ENCODE data around the gene TMEM52. TPM values are rescaled to one million over a fixed set of nuclear protein-coding genes. Genes with fewer than 3 reads are reported as not detected.

Gene TMEM52
- total RNA-seq, 4 donors from 2014 or later, result 1.7 TPM; not detected in 3

DNA sequence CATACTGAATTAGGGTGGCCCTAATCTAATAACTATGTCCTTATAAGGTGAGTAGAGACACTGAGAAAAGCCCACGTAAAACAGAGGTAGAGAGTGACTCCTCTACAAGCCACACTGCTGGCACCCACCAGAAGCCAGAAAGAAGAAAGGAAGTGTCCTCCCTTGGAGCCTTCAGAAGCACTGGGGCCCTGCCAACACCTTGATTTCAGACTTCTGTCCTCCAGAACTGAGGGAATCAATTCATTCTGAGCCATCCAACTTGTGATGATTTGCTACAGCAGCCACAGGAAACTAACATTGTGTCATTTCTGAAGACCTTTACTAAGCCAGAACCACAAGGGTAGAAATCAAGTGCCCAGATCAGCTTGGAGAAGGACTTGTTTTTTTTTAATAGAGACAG lies 43.1 kb downstream of the TMEM52 start:
- H3K27ac ChIP-seq, result no peak overlapping the region

DNA sequence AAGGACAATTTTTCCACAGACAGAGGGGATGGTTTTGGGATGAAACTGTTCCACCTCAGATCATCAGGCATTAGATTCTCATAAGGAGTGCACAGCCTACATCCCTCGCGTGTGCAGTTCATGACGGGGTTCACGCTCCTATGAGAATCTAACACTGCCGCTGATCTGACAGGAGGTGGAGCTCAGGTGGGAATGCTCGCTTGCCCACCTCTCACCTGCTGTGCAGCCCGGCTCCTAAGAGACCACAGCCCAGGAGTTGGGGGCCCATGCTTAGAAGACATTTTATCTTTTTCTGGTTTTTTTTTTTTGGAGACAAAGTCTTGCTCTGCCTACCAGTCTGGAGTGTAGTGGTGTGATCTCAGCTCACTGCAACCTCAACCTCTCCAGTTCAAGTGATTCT lies 44.2 kb downstream of the TMEM52 start:
- H3K9me3 ChIP-seq, result no peaks in the 10 kb centered on the region
- H3K4me3 ChIP-seq, result no peak overlapping the region
- no peak for DNase-seq
- TF ChIP-seq, protein P1, sequence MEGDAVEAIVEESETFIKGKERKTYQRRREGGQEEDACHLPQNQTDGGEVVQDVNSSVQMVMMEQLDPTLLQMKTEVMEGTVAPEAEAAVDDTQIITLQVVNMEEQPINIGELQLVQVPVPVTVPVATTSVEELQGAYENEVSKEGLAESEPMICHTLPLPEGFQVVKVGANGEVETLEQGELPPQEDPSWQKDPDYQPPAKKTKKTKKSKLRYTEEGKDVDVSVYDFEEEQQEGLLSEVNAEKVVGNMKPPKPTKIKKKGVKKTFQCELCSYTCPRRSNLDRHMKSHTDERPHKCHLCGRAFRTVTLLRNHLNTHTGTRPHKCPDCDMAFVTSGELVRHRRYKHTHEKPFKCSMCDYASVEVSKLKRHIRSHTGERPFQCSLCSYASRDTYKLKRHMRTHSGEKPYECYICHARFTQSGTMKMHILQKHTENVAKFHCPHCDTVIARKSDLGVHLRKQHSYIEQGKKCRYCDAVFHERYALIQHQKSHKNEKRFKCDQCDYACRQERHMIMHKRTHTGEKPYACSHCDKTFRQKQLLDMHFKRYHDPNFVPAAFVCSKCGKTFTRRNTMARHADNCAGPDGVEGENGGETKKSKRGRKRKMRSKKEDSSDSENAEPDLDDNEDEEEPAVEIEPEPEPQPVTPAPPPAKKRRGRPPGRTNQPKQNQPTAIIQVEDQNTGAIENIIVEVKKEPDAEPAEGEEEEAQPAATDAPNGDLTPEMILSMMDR (IDR thresholded peaks at IDR 0.05), result no peak
- TF ChIP-seq POLR2A (IDR thresholded peaks at IDR 0.05), result no peak
- intact Hi-C loops (cut with DNase I; ENCODE audit: low total_unique reads), result no loop called here
- no peak overlapping the region for H3K27ac ChIP-seq
- no peaks in the 10 kb centered on the region for H3K36me3 ChIP-seq
- H3K4me1 ChIP-seq, result peaks cover 0 to 11% of the 10 kb centered on the region in 2 donors
- H3K27me3 ChIP-seq, result no peaks in the 10 kb centered on the region

More for the DNA sequence above, 43.1 kb downstream of the TMEM52 start:
- Histone ChIP-seq H3K36me3 (no peaks in the 10 kb centered on the region), H3K27me3 (no peaks in the 10 kb centered on the region), H3K9me3 (no peaks in the 10 kb centered on the region), H3K4me3 (no peak overlapping the region), H3K4me1 (peaks cover 0 to 11% of the 10 kb centered on the region in 2 donors)
- intact Hi-C loops (cut with DNase I; ENCODE audit: low total_unique reads), result no loop called here
- TF ChIP-seq POLR2A (IDR thresholded peaks at IDR 0.05), result no peak
- TF ChIP-seq, protein P1 (IDR thresholded peaks at IDR 0.05), result no peak
- DNase-seq, result no peak

DNA sequence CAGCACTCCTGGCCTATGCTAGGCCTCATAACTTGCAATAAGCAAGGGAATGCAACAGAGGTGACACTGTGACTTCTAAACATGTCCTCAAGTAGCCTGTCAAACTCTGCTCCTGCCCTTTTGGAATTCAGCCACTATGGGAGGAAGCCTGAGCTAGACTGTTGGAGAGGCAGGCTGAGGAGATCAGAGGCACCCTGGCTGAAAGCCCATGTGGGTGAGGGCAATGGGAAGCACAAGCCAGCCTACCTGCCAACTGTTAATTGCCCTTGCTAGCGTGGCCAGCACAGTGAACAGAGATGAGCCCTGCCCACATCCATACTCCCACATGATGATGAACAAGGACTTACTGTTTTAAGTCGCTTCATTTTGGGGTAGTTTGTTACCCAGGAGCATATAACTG lies 45.9 kb downstream of the TMEM52 start:
- TF ChIP-seq, protein P1 (IDR thresholded peaks at IDR 0.05), result no peak
- no peak for TF ChIP-seq POLR2A (IDR thresholded peaks at IDR 0.05)
- Histone ChIP-seq H3K4me1 (peaks cover 0 to 11% of the 10 kb centered on the region in 2 donors), H3K27me3 (no peaks in the 10 kb centered on the region), H3K27ac (no peak overlapping the region), H3K4me3 (no peak overlapping the region), H3K9me3 (no peaks in the 10 kb centered on the region), H3K36me3 (no peaks in the 10 kb centered on the region)
- intact Hi-C loops (cut with DNase I; ENCODE audit: low total_unique reads), result no loop called here
- DNase-seq, result no peak

DNA sequence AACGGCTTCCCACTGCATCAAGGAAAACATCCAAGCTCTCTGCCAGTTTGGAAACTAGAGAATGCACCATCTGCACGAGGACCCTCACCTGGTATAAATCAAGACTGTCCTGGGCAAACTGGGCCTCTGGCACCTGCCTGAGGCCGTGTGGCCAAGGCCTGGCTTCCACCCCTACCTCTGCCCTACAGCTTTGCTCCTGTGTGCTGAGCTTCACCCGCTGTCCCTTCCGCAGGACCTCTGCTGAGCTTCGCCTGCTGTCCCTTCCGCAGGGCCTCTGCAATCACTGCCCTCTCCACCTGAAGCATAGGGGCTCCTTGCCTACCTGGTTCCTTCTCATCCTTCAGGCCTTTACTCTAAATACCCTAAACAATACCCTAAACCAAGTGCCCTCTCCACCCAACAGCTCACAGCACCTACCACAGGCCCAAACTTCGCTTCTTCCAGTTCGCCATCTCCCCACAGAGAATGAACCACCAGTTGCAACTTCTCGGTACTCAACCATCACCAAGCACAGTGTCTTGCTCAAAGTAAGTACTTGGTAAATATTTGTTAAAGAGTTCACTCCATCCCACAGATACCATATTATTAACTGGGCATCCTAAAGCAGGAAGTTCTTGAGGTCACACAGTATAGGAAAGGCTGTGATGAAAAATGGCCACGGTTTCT lies 46.6 kb downstream of the TMEM52 start:
- H3K9me3 ChIP-seq, result no peaks in the 10 kb centered on the region
- no peaks in the 10 kb centered on the region for H3K36me3 ChIP-seq
- no peak overlapping the region for H3K27ac ChIP-seq
- intact Hi-C loops (cut with DNase I; ENCODE audit: low total_unique reads), result no loop called here
- no peak overlapping the region for H3K4me3 ChIP-seq
- H3K4me1 ChIP-seq, result peaks cover 0 to 11% of the 10 kb centered on the region in 2 donors
- no peak for TF ChIP-seq POLR2A (IDR thresholded peaks at IDR 0.05)
- TF ChIP-seq, protein P1 (IDR thresholded peaks at IDR 0.05), result no peak
- H3K27me3 ChIP-seq, result no peaks in the 10 kb centered on the region
- DNase-seq, result no peak

DNA sequence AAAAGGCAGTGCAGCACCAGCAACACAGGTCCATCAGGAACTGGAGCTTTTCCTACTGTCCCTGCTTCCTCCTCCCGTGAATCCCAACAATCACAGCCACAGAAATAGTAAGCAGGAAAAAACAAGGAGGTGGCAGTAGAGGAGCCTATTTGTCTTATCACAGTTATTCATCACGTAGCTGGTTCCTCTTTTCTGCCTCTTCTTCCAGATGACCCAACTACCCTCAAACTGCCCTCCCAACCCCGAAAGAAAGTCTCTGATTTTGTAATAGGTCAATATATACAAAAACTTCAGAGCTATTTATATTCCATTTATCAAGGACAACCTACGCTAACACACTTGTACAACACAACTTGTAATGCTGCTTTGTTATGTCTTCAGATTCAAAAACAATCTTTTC lies 49.6 kb downstream of the TMEM52 start:
- peaks cover 0 to 11% of the 10 kb centered on the region in 2 donors for H3K4me1 ChIP-seq
- no peaks in the 10 kb centered on the region for H3K36me3 ChIP-seq
- no peak overlapping the region for H3K27ac ChIP-seq
- no peak for TF ChIP-seq POLR2A (IDR thresholded peaks at IDR 0.05)
- TF ChIP-seq, protein P1 (IDR thresholded peaks at IDR 0.05), result no peak
- no peaks in the 10 kb centered on the region for H3K9me3 ChIP-seq
- H3K4me3 ChIP-seq, result no peak overlapping the region
- H3K27me3 ChIP-seq, result no peaks in the 10 kb centered on the region
- no peak for DNase-seq
- intact Hi-C loops (cut with DNase I; ENCODE audit: low total_unique reads), result no loop called here

Other genes with a start within 250 kb of the TMEM52 start
- 10 to 100 TPM; 19.1 to 59.2 (median 52.5) TPM for gene SLC35E2B, start 226.5 kb downstream of the TMEM52 start, total RNA-seq
- gene CDK11A, start 194.9 kb downstream of the TMEM52 start, total RNA-seq, result 10 to 100 TPM in 2 of 4 donors, 1 to 10 TPM in 2; 1.8 to 60.0 (median 7.5) TPM
- 10 to 100 TPM; 40.1 to 76.9 (median 51.8) TPM for gene NADK, start 140.8 kb downstream of the TMEM52 start, total RNA-seq
- gene GNB1, start 28.2 kb downstream of the TMEM52 start, total RNA-seq, result 100 to 1,000 TPM in 2 of 4 donors, 10 to 100 TPM in 2; 50.2 to 320 (median 104) TPM
- under 1 TPM in 1 of 4 donors, not detected in 3; 0.58 TPM for gene CALML6, start 4.0 kb downstream of the TMEM52 start, total RNA-seq
- 1 to 10 TPM in 1 of 4 donors, under 1 TPM in 1, not detected in 2; 0.64 to 1.0 TPM for gene CFAP74, start 84.5 kb upstream of the TMEM52 start, total RNA-seq
- gene GABRD, start 100.1 kb upstream of the TMEM52 start, total RNA-seq, result under 1 TPM in 1 of 4 donors, not detected in 3; 0.83 TPM
- 1 to 10 TPM in 3 of 4 donors, under 1 TPM in 1; 0.29 to 8.8 (median 3.9) TPM for gene PRKCZ, start 131.1 kb upstream of the TMEM52 start, total RNA-seq